HG02870 (cell line): ENCODE results near the gene PRR7.

Experiments
- ATAC-seq: cut with Tn5 transposase; IDR thresholded peaks from one replicate; pipeline ENCODE4 v1.9.1; 2021; ENCODE audit warnings: mild to moderate bottlenecking, moderate library complexity; ENCODE audit not compliant: unreplicated experiment

The PRR7 gene

GRCh38 chr5:177497292-177498012 is 50.8 kb downstream of the PRR7 start, which contains the start of gene PDLIM7:
Gene PDLIM7, minus strand, starts transcription at chr5:177497604. Its CDS starts 1,092 bp downstream, at chr5:177496512.
- peak; percentile 72 for ATAC-seq

- no peak for ATAC-seq
Measured at GRCh38 chr5:177498013-177498787, 51.6 kb downstream of the PRR7 start.

GRCh38 chr5:177499842-177500241 is 53.2 kb downstream of the PRR7 start:
- ATAC-seq = no peak

- no peak for ATAC-seq
Measured at GRCh38 chr5:177500685-177501522, 54.3 kb downstream of the PRR7 start.

- ATAC-seq = no peak
Measured at GRCh38 chr5:177501874-177502678, 55.5 kb downstream of the PRR7 start.

GRCh38 chr5:177502886-177503285 is 56.3 kb downstream of the PRR7 start:
- ATAC-seq = no peak

GRCh38 chr5:177503351-177504085 is 56.9 kb downstream of the PRR7 start:
- no peak for ATAC-seq

GRCh38 chr5:177504086-177505056 is 57.8 kb downstream of the PRR7 start:
- ATAC-seq = no peak

GRCh38 chr5:177505075-177505474 is 58.5 kb downstream of the PRR7 start:
- no peak for ATAC-seq
